Measurements from ENCODE around the gene USP34. TPM values are rescaled to one million over a fixed set of nuclear protein-coding genes. Genes with fewer than 3 reads are reported as not detected.

Gene USP34
- total and polyA plus RNA-seq, 2 of the 8 experiments (the other 6 are each of a cell fraction or from before 2014, with no cell fraction given), result 56.7 to 91.7 TPM

DNA sequence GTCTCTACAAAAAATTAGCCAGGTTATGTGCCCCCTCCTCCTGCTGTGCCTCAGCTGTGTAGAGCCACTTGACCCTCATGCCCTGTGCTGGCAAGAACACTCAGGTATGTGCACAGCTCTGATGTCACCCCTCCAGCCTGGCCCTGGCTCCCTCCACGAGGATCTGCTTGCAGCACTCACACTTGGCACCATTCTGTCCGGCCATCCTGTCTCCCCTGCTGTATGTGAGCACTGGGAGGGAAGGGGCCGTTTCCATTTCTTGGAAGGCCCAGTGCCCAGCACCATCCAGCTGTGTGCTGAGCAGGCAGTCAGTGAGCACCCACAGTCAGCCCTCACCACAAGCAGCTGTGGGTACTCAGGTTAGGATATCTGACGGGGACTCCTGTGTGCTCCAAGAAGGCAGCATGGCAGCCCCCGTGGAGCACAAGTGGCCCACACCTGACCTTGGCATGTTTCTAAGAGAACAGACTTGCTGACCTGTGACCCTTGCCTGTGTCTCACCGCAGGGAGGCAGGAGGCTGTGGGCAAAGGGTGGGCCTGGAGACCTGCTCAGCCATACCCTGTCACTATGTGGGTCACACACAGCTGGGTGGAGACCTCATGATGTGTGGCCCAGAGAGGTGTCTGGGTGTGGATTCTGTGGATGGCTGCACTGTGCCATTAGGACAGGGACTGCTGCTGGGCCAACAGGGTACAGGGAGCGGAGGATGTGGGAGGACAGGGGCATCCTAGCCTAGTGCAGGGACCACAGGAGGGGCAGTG is 31.5 kb downstream of the USP34 start:
- Histone ChIP-seq H3K56ac (replicated peaks; ENCODE audit: insufficient read length, low read depth, low read length) (no peak overlapping the region), H4K20me1 (replicated peaks in 1 of 2; ENCODE audit: control insufficient read depth in 1 of 2, insufficient read depth in 2 of 2, low read length in 2 of 2) (peaks cover 19 to 35% of the 10 kb centered on the region in 2 experiments), H3K9me3 (ENCODE audit: insufficient read depth in 2 of 2, low read depth in 1 of 2, low read length in 1 of 2) (no peaks in the 10 kb centered on the region), H2BK120ac (replicated peaks; ENCODE audit: low read depth, low read length) (no peak overlapping the region), H4K91ac (replicated peaks; ENCODE audit: insufficient read length, low read length) (peak overlapping the region; percentile 40), H3K79me2 (ENCODE audit: control insufficient read depth in 1 of 2, insufficient read depth in 2 of 2, low read length in 2 of 2) (peaks cover 39 to 98% of the 10 kb centered on the region in 2 experiments), H3K4me3 (ENCODE audit: extremely low read depth in 1 of 4, insufficient read depth in 2 of 4, low read depth in 3 of 4, low read length in 4 of 4) (no peak overlapping the region), H4K5ac (ENCODE audit: insufficient read length, low read depth, low read length) (no peak overlapping the region), H4K8ac (ENCODE audit: extremely low read depth, insufficient read depth, low read length) (peak overlapping the region; percentile 74), H3K4me2 (ENCODE audit: insufficient read depth in 1 of 2, low read depth in 2 of 2, low read length in 2 of 2) (no peak overlapping the region), H3K14ac (ENCODE audit: insufficient read length) (no peak overlapping the region), H3K23ac (ENCODE audit: insufficient read length) (no peak overlapping the region), H3K4ac (replicated peaks; ENCODE audit: insufficient read length, low read depth, low read length) (peak overlapping the region; percentile 23), H3K36me3 (ENCODE audit: control insufficient read depth in 2 of 4, insufficient read depth in 4 of 4, low read length in 3 of 4) (no peaks in the 10 kb centered on the region), H2BK20ac (ENCODE audit: low read length) (no peak overlapping the region), H3K79me1 (ENCODE audit: low read depth, low read length) (peaks cover 14% of the 10 kb centered on the region), H2BK5ac (ENCODE audit: low read depth, low read length) (peak overlapping the region; percentile 28), H2BK12ac (ENCODE audit: low read depth, low read length) (no peak overlapping the region), H3K27me3 (replicated peaks in 1 of 4; ENCODE audit: control insufficient read depth in 3 of 4, extremely low read depth in 1 of 4, insufficient read depth in 3 of 4, low read length in 3 of 4) (no peaks in the 10 kb centered on the region), H3K18ac (ENCODE audit: extremely low read depth, low read length) (no peak overlapping the region), H2AFZ (ENCODE audit: low read length) (no peak overlapping the region), H3K27ac (ENCODE audit: low read depth, low read length) (no peak overlapping the region), H2BK15ac (ENCODE audit: low read length) (no peak overlapping the region), H3K23me2 (ENCODE audit: low read depth, low read length) (no peaks in the 10 kb centered on the region), H2AK5ac (ENCODE audit: low read depth, low read length) (no peak overlapping the region), H3K4me1 (replicated peaks in 1 of 4; ENCODE audit: control insufficient read depth in 3 of 4, insufficient read depth in 4 of 4, low read length in 3 of 4) (peaks cover 0 to 12% (median 4%) of the 10 kb centered on the region in 4 experiments; a peak in 6 of 7 replicates), H3K9ac (replicated peaks in 1 of 4; ENCODE audit: extremely low read depth in 1 of 4, low read depth in 3 of 4, low read length in 3 of 4) (no peak overlapping the region)
- ChIA-PET POLR2A (ENCODE audit: partially characterized antibody) (interaction anchor here (0.6 to 1.4 kb wide), 3 partner anchors 13 to 34 kb away, joined by 3 to 5 read pairs (median 3); no protein-coding TSS in a partner anchor), CTCF (ENCODE audit: partially characterized antibody) (interaction anchor here (0.6 to 5.8 kb wide), 5 partner anchors 9 to 47 kb away, joined by 3 to 48 read pairs (median 4); no protein-coding TSS in a partner anchor)
- DNase-seq (ENCODE audit: low read depth in 1 of 2, low spot score in 2 of 2), result no peak
- WGBS, 2 experiments (ENCODE audit: extremely low coverage in 1 of 2, insufficient coverage in 1 of 2, insufficient read length in 1 of 2, insufficient replicate concordance in 2 of 2, low coverage in 1 of 2, low lambda C conversion rate in 2 of 2, missing lambda C conversion rate in 1 of 2), result 91% methylated on average over 6 of the region's 7 CpGs; no CpG with 5 or more reads in 1 of the 2 experiments
- TF ChIP-seq NANOG (IDR thresholded peaks at IDR 0.05; ENCODE audit: insufficient read depth, low read depth, low read length, poor library complexity, severe bottlenecking) (no peak), POU5F1 (IDR thresholded peaks at IDR 0.05; ENCODE audit: low read depth, low read length) (no peak), RAD21 (IDR thresholded peaks at IDR 0.05 in 1 of 2, conservative IDR thresholded peaks at IDR 0.05 in 1 of 2; ENCODE audit: low read depth in 2 of 2, low read length in 2 of 2) (no peak), RFX5 (IDR thresholded peaks at IDR 0.05; ENCODE audit: borderline replicate concordance, low read depth, low read length) (no peak), SRF (IDR thresholded peaks at IDR 0.05; ENCODE audit: low read depth, low read length) (no peak), BACH1 (IDR thresholded peaks at IDR 0.05; ENCODE audit: low read length) (no peak), ZNF274 (IDR thresholded peaks at IDR 0.05; ENCODE audit: borderline replicate concordance, extremely low read depth, low read length) (no peak)
- TF ChIP-seq, protein P1, sequence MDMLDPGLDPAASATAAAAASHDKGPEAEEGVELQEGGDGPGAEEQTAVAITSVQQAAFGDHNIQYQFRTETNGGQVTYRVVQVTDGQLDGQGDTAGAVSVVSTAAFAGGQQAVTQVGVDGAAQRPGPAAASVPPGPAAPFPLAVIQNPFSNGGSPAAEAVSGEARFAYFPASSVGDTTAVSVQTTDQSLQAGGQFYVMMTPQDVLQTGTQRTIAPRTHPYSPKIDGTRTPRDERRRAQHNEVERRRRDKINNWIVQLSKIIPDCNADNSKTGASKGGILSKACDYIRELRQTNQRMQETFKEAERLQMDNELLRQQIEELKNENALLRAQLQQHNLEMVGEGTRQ (IDR thresholded peaks at IDR 0.05; ENCODE audit: low read length), result no peak
- FAIRE-seq, result no peak

Data from H1 (cell line).